ENCODE data around the gene TMEM144.

DNA sequence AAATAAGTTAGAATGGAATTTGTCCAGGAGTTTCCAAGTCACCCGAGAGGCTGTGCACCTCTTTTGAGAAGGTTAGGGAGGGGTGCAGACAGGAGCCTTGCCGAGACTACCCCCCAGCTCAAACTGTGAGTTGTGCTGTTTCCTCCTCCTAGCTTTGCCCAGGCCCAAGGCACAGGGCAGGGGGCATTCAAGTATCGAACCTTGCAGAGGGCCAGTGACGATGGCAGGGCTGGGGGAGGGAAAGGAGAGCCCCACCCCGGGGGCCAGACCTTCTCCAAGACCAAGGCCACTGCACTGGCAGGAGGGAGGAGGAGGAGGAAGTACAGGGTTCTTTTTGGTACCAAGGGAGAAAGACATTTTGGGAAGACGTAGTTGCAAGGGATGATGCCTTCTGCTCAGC is 80.6 kb downstream of the TMEM144 start:
- no peak for TF ChIP-seq POLR2A (IDR thresholded peaks at IDR 0.05; ENCODE audit: low read length)
- no peak for TF ChIP-seq GATA1 (IDR thresholded peaks at IDR 0.05; ENCODE audit: low read depth, low read length)
